Ascending aorta (tissue), 2 donors: ENCODE results near the gene MSI2. TPM values are rescaled to one million over a fixed set of nuclear protein-coding genes. Genes with fewer than 3 reads are reported as not detected.

ENCODE experiments used
- DNase-seq, 2 donors: peaks; one replicate each; pipeline ENCODE4 v3.0.0-alpha.2; 2019; ENCODE audit warnings: low spot score in 2 of 2
- H3K27ac ChIP-seq, 2 donors: fragments of 200-600 bp; sonication (generic); one replicate each; pipeline ENCODE4 v1.5.1; 2016 to 2017; ENCODE audit warnings: mild to moderate bottlenecking in 1 of 2
- H3K27me3 ChIP-seq: fragments of 200-600 bp; sonication (generic); one replicate; pipeline ENCODE4 v1.5.1; 2017
- H3K36me3 ChIP-seq, 2 donors: fragments of 200-600 bp; sonication (generic); one replicate each; pipeline ENCODE4 v1.5.1; 2016
- H3K4me1 ChIP-seq, 2 donors: fragments of 200-600 bp; sonication (generic); one replicate each; pipeline ENCODE4 v1.5.1; 2016 to 2017; ENCODE audit warnings: mild to moderate bottlenecking in 1 of 2
- H3K4me3 ChIP-seq, 2 donors: fragments of 200-600 bp; sonication (generic); one replicate each; pipeline ENCODE4 v1.5.1; 2016 to 2017; ENCODE audit warnings: mild to moderate bottlenecking in 1 of 2
- H3K9me3 ChIP-seq, 2 donors: fragments of 200-600 bp; sonication (generic); one replicate each; pipeline ENCODE4 v1.5.1; 2016
- intact Hi-C: fragments of 100-400 bp; cut with DNase I; formaldehyde crosslinking; loops from one replicate; pipeline ENCODE4 v1.15.1; 2023
- total RNA-seq: library from RNA; depleted of rRNA; stranded (reverse); fragments of >200 nt; gene quantifications from one replicate; pipeline ENCODE4 v1.1.0, GENCODE V29; 2016
- TF ChIP-seq, protein P1 (sequence below), 3 experiments: fragments of 200-600 bp in 2 of 3; fragments of 450-650 bp in 1 of 3; sonication (generic) in 2 of 3; IDR thresholded peaks; one replicate each; pipeline ENCODE4 v1.5.1; 2016 to 2019; ENCODE audit warnings: antibody characterized with exemption in 3 of 3, mild to moderate bottlenecking in 1 of 3, moderate library complexity in 1 of 3

MSI2 gene
- total RNA-seq, 1 donor from 2014 or later, result 11.7 TPM

DNA sequence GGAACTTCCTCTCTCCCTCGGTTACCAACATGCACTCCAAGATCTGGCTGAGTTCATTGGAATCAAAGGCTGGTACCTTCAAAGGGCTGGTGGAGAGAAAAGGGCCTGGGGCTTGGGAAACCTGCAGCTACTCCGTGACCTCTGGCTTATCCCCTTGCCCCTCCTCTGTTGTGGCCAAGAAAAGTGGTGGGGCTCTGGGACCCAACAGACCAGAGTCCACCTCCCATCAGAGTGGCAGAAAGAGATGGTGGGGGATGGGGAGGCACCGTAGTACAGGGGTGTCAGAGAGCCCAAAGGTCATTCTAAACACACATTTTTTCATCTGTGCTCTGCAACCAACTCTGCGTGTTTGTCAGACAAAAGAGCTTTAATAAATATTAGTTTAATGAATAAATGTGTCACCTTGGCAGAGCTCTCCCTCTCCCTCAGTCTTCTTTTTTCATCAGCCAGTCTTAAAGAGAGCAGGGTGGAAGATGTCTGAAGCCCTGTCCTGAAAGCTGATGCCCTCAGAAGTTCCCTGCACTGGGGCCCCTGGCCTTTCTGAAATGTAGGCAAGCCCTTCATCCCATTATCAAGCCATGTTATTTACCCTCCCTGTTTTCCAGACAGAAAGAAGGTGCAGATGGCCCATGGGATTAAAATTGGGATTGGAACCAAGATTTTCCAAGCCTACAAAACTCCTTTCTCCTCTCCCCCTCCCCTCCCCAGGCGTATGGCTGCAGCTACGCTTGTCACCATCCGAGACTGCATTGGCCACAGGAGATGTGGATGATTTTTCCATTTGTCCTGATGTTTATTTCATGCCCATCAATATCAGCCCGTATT lies 261.5 kb downstream of the MSI2 start:
- no peak overlapping the region for H3K27ac ChIP-seq
- no peak overlapping the region for H3K4me3 ChIP-seq
- H3K36me3 ChIP-seq, result no peaks in the 10 kb centered on the region
- no peak for DNase-seq
- intact Hi-C loops, result no loop called here
- TF ChIP-seq, protein P1, sequence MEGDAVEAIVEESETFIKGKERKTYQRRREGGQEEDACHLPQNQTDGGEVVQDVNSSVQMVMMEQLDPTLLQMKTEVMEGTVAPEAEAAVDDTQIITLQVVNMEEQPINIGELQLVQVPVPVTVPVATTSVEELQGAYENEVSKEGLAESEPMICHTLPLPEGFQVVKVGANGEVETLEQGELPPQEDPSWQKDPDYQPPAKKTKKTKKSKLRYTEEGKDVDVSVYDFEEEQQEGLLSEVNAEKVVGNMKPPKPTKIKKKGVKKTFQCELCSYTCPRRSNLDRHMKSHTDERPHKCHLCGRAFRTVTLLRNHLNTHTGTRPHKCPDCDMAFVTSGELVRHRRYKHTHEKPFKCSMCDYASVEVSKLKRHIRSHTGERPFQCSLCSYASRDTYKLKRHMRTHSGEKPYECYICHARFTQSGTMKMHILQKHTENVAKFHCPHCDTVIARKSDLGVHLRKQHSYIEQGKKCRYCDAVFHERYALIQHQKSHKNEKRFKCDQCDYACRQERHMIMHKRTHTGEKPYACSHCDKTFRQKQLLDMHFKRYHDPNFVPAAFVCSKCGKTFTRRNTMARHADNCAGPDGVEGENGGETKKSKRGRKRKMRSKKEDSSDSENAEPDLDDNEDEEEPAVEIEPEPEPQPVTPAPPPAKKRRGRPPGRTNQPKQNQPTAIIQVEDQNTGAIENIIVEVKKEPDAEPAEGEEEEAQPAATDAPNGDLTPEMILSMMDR (IDR thresholded peaks at IDR 0.05), result no peak
- no peaks in the 10 kb centered on the region for H3K4me1 ChIP-seq
- no peaks in the 10 kb centered on the region for H3K27me3 ChIP-seq
- H3K9me3 ChIP-seq, result no peaks in the 10 kb centered on the region

DNA sequence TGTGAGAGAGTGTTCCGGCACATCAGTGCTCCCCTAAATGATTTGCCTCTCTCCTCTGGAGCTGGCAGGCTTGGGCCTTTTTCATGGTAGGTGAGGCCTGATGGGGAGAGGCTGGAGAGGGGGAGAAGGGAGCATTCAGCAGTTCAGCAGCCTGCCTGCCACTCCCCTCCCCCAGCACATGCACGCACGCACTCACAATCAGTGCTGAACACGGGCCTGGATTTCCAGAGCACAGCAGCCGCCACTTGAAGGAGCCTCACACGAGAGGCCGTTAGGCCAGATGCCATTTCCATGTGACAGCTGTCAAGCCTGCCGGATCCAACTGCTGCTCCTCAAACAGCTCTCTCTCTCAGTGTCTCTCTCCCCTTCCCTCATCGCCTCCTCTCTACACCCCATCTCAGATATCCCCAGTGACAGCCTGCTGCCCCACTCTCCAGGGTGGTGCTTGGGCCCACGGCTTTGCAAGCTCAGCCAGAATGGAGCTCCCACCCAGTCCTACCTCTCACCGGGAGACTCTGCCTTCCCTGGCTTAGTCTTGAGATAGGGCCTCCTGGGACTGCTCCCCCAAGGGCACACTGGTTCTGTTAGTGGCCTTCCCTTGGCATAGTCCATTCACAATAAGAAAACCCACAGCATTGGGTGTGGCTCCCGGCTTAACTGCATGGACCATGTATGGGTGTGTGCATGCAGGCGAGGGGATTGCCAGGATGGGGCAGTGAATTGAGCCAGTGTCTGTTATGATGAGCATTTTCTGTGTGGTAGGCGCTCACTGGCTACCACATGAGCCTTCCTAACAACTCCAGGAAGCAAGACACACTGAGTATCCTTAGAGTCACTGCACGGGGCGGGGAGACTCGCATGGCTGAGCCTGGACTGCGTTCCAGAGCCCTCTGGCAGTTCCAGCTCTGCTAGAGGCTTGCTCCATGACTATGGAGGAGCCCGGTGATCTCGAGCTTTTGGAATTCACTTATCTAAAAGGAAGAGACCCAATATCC lies 262.6 kb downstream of the MSI2 start:
- Histone ChIP-seq H3K27me3 (no peaks in the 10 kb centered on the region), H3K36me3 (no peaks in the 10 kb centered on the region), H3K9me3 (no peaks in the 10 kb centered on the region), H3K4me1 (peaks cover 3 to 6% of the 10 kb centered on the region in 2 donors), H3K4me3 (no peak overlapping the region), H3K27ac (no peak overlapping the region)
- TF ChIP-seq, protein P1 (IDR thresholded peaks at IDR 0.05), result no peak
- DNase-seq, result no peak
- intact Hi-C loops, result no loop called here

DNA sequence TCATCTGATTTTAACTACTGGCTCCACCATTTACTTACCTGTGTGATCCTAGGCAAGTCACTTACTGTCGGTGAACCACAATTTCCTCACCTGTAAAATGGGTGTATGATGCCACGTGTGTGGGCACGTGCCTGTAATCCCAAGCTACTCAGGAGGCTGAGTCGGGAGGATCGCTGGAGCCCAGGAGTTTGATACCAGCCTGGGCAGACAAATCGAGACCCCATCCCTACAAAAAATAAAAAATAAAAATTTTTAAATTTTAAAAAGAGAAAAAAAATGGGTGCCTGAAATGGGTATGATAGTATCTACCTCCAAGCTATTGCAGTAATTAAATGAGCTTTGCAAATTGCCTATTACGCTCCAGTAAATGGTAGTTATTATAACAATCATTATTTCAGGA lies 263.5 kb downstream of the MSI2 start:
- intact Hi-C loops, result loop anchor here (5.0 kb wide), 1 partner anchor 37 kb away; no protein-coding TSS in a partner anchor
- no peaks in the 10 kb centered on the region for H3K27me3 ChIP-seq
- no peak for DNase-seq

DNA sequence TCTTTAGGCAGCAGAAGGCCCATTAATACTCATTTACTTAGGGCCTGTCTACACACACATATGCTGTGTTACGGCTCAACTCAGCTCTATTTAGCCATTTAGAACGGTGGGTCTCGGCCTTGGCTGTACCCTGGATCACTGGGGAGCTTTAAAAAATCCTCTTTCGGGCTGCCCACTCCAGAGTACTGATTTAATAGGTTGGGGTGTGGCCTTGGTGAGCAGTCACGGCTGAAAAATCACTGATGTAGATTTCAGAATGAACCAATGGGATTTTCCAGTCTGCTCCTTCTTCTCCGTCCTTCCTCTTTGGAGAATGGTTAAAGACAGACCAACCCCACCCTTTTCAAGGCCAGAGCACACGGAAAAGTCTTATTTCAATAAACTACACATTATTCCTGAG lies 265.3 kb downstream of the MSI2 start:
- Histone ChIP-seq H3K27me3 (no peaks in the 10 kb centered on the region), H3K27ac (no peak overlapping the region), H3K9me3 (no peaks in the 10 kb centered on the region), H3K36me3 (no peaks in the 10 kb centered on the region), H3K4me3 (no peak overlapping the region), H3K4me1 (peaks cover 4 to 6% of the 10 kb centered on the region in 2 donors)
- intact Hi-C loops, result loop anchor here (5.0 kb wide), 1 partner anchor 39 kb away; no protein-coding TSS in a partner anchor
- no peak for DNase-seq
- TF ChIP-seq, protein P1 (IDR thresholded peaks at IDR 0.05), result no peak

More for the DNA sequence above, 263.5 kb downstream of the MSI2 start:
- TF ChIP-seq, protein P1 (IDR thresholded peaks at IDR 0.05), result no peak
- Histone ChIP-seq H3K36me3 (no peaks in the 10 kb centered on the region), H3K27ac (no peak overlapping the region), H3K9me3 (no peaks in the 10 kb centered on the region), H3K4me3 (no peak overlapping the region), H3K4me1 (peaks cover 4 to 6% of the 10 kb centered on the region in 2 donors)
